Ishikawa (cell line): ENCODE results near the gene GPR35.

Experiments
- EP300 ChIP-seq: IDR thresholded peaks from 2 replicates; pipeline ENCODE4 v1.6.1; 2012; ENCODE audit warnings: borderline replicate concordance
- MAX ChIP-seq: IDR thresholded peaks from 2 replicates; pipeline ENCODE4 v1.6.1; 2012
- RAD21 ChIP-seq: IDR thresholded peaks from 2 replicates; pipeline ENCODE4 v1.6.1; 2012; ENCODE audit warnings: low read depth
- REST ChIP-seq: IDR thresholded peaks from 2 replicates; pipeline ENCODE4 v1.6.1; 2012; ENCODE audit warnings: low read depth, mild to moderate bottlenecking
- TAF1 ChIP-seq: IDR thresholded peaks from 2 replicates; pipeline ENCODE4 v1.6.1; 2012; ENCODE audit warnings: low read depth, mild to moderate bottlenecking
- TCF12 ChIP-seq: IDR thresholded peaks from 2 replicates; pipeline ENCODE4 v1.6.1; 2012; ENCODE audit warnings: low read depth
- ZBTB7A ChIP-seq: IDR thresholded peaks from 2 replicates; pipeline ENCODE4 v1.6.1; 2012; ENCODE audit warnings: low read depth
- TF ChIP-seq, protein P1 (sequence below): IDR thresholded peaks from 2 replicates; pipeline ENCODE4 v1.6.1; 2012

DNA sequence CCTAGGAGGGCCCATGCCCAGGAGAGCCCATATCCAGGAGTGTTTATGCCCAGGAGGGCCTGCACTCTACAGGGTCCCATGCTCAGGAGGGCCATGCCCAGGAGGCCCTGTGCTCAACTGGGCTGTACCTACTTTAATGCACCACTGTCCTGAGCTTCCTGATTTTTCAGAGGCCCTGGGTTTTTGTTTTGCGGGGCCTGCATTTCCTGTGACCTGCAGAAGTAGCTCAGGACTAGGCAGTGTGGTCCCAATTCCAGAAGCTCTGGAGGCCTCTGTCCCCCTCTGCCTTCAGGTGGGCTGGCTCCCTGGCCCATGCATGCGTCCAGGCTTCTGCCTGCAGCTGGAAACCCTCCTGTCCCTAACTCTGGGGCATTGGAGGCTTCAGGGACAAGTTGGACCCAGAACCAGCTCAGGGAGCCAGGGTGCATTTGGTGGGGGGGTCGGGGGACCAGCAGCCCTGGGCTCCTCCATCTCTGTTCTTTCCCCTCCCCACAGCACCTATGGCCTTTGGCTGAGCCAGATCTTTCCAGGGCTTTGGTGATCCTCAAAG, 10.8 kb downstream of the GPR35 start:
- TF ChIP-seq REST (no peak), ZBTB7A (no peak), MAX (no peak), TAF1 (no peak), TCF12 (no peak), RAD21 (no peak), EP300 (no peak)
- TF ChIP-seq, protein P1, sequence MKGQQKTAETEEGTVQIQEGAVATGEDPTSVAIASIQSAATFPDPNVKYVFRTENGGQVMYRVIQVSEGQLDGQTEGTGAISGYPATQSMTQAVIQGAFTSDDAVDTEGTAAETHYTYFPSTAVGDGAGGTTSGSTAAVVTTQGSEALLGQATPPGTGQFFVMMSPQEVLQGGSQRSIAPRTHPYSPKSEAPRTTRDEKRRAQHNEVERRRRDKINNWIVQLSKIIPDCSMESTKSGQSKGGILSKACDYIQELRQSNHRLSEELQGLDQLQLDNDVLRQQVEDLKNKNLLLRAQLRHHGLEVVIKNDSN = no peak
